Ishikawa (cell line): ENCODE measurements around the gene PCMT1.

Experiments used
- CEBPB ChIP-seq: IDR thresholded peaks from 2 replicates; pipeline ENCODE4 v1.6.1; 2012
- CREB1 ChIP-seq: IDR thresholded peaks from 2 replicates; pipeline ENCODE4 v1.6.1; 2012; ENCODE audit warnings: low read depth
- EP300 ChIP-seq: IDR thresholded peaks from 2 replicates; pipeline ENCODE4 v1.6.1; 2012; ENCODE audit warnings: borderline replicate concordance
- RAD21 ChIP-seq: IDR thresholded peaks from 2 replicates; pipeline ENCODE4 v1.6.1; 2012; ENCODE audit warnings: low read depth
- REST ChIP-seq: IDR thresholded peaks from 2 replicates; pipeline ENCODE4 v1.6.1; 2012; ENCODE audit warnings: low read depth, mild to moderate bottlenecking
- TAF1 ChIP-seq: IDR thresholded peaks from 2 replicates; pipeline ENCODE4 v1.6.1; 2012; ENCODE audit warnings: low read depth, mild to moderate bottlenecking
- TEAD4 ChIP-seq: IDR thresholded peaks from 2 replicates; pipeline ENCODE4 v1.6.1; 2012
- YY1 ChIP-seq: IDR thresholded peaks from 2 replicates; pipeline ENCODE4 v1.6.1; 2012; ENCODE audit warnings: low read depth
- TF ChIP-seq, protein P1 (sequence below): IDR thresholded peaks from 2 replicates; pipeline ENCODE4 v1.6.1; 2012
- TF ChIP-seq, protein P2 (sequence below): IDR thresholded peaks from 2 replicates; pipeline ENCODE4 v1.6.1; 2012

DNA sequence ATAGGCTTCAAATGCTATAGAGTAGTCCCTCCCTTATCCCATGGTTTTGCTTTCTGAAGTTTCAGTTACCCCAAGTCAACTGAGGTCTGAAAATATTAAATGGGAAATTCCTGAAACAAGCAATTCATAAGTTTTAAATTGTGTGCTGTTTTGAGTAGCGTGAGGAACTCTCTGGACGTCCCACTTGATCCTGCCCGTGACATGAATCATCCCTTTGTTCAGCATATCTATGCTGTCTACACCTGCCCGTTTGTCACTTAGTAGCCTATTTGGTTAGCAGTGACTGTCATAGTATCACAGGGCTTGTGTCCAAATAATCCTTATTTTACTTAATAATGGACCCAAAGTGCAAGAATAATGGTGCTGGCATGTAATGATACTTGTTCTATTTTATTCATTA lies 5.0 kb downstream of the PCMT1 start:
- TF ChIP-seq, protein P1, sequence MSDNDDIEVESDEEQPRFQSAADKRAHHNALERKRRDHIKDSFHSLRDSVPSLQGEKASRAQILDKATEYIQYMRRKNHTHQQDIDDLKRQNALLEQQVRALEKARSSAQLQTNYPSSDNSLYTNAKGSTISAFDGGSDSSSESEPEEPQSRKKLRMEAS: no peak
- no peak for TF ChIP-seq TAF1
- TF ChIP-seq, protein P2, sequence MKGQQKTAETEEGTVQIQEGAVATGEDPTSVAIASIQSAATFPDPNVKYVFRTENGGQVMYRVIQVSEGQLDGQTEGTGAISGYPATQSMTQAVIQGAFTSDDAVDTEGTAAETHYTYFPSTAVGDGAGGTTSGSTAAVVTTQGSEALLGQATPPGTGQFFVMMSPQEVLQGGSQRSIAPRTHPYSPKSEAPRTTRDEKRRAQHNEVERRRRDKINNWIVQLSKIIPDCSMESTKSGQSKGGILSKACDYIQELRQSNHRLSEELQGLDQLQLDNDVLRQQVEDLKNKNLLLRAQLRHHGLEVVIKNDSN: no peak
- TF ChIP-seq RAD21: no peak
- TF ChIP-seq EP300: no peak
- TF ChIP-seq CEBPB: no peak
- TF ChIP-seq YY1: no peak
- no peak for TF ChIP-seq REST
- no peak for TF ChIP-seq CREB1
- TF ChIP-seq TEAD4: no peak
